Liver (tissue), 9 donors: Measurements from ENCODE around the gene PCBP2. TPM values are rescaled to one million over a fixed set of nuclear protein-coding genes. Genes with fewer than 3 reads are reported as not detected.

Source experiments
- DNase-seq: peaks from one replicate; pipeline ENCODE4 v3.0.0-alpha.2; 2017; ENCODE audit warnings: low spot score
- H3K27ac ChIP-seq, 2 donors: one replicate each; pipeline ENCODE4 v1.7.0; 2013; ENCODE audit warnings: inconsistent platforms in 2 of 2, low read length in 2 of 2, control low read depth in 1 of 2, low read depth in 1 of 2, mild to moderate bottlenecking in 1 of 2
- H3K27me3 ChIP-seq, 4 donors: one replicate each; pipeline versions ENCODE4 v1.6.1 to v1.7.0; 2013; ENCODE audit warnings: low read length in 3 of 4, inconsistent platforms in 1 of 4, mild to moderate bottlenecking in 1 of 4, moderate library complexity in 1 of 4; ENCODE audit not compliant: control insufficient read depth in 4 of 4, insufficient read depth in 4 of 4
- H3K36me3 ChIP-seq, 4 donors: one replicate each; pipeline versions ENCODE4 v1.6.1 to v1.7.0; 2013; ENCODE audit warnings: low read length in 3 of 4, mild to moderate bottlenecking in 3 of 4, low read depth in 1 of 4, moderate library complexity in 1 of 4; ENCODE audit not compliant: control insufficient read depth in 4 of 4, insufficient read depth in 3 of 4
- H3K4me1 ChIP-seq, 4 donors: one replicate each; pipeline versions ENCODE4 v1.6.1 to v1.7.0; 2013; ENCODE audit warnings: low read length in 3 of 4, mild to moderate bottlenecking in 3 of 4, moderate library complexity in 1 of 4; ENCODE audit not compliant: control insufficient read depth in 4 of 4, insufficient read depth in 4 of 4
- H3K4me3 ChIP-seq, 3 donors: one replicate each; pipeline versions ENCODE4 v1.6.1 to v1.7.0; 2013; ENCODE audit warnings: low read length in 3 of 3, control low read depth in 1 of 3, low read depth in 1 of 3, mild to moderate bottlenecking in 1 of 3
- H3K9ac ChIP-seq, 2 donors: one replicate each; pipeline ENCODE4 v1.7.0; 2013; ENCODE audit warnings: low read length in 2 of 2, mild to moderate bottlenecking in 2 of 2, moderate library complexity in 2 of 2, control low read depth in 1 of 2, low read depth in 1 of 2
- H3K9me3 ChIP-seq, 4 donors: one replicate each; pipeline versions ENCODE4 v1.6.1 to v1.7.0; 2013; ENCODE audit warnings: low read length in 3 of 4; ENCODE audit not compliant: control insufficient read depth in 4 of 4
- ATF3 ChIP-seq: IDR thresholded peaks from 2 replicates; pipeline ENCODE4 v1.6.1; 2016; ENCODE audit warnings: antibody characterized with exemption
- CTCF ChIP-seq: fragments of 150-350 bp; IDR thresholded peaks from 2 replicates; pipeline ENCODE4 v1.5.1; 2017; ENCODE audit warnings: improper control_type of control experiment, low read depth, low read length; ENCODE audit not compliant: missing input control
- EGR1 ChIP-seq, 2 donors: IDR thresholded peaks; 2 replicates each; pipeline ENCODE4 v1.6.1; 2016 to 2018; ENCODE audit warnings: antibody characterized with exemption in 2 of 2, low read depth in 2 of 2
- FOXA1 ChIP-seq: IDR thresholded peaks from 2 replicates; pipeline ENCODE4 v1.6.1; 2016; ENCODE audit warnings: antibody characterized with exemption
- FOXA2 ChIP-seq: IDR thresholded peaks from 2 replicates; pipeline ENCODE4 v1.6.1; 2016; ENCODE audit warnings: antibody characterized with exemption
- GABPA ChIP-seq, 2 donors: IDR thresholded peaks in 1 of 2; conservative IDR thresholded peaks in 1 of 2; 2 replicates each; pipeline ENCODE4 v1.6.1; 2016; ENCODE audit warnings: antibody characterized with exemption in 2 of 2, mild to moderate bottlenecking in 1 of 2, moderate library complexity in 1 of 2
- HNF4A ChIP-seq, 2 donors: conservative IDR thresholded peaks; 2 replicates each; pipeline ENCODE4 v1.6.1; 2016; ENCODE audit warnings: antibody characterized with exemption in 2 of 2, mild to moderate bottlenecking in 2 of 2
- HNF4G ChIP-seq: IDR thresholded peaks from 2 replicates; pipeline ENCODE4 v1.6.1; 2016; ENCODE audit warnings: antibody characterized with exemption
- JUND ChIP-seq, 2 donors: IDR thresholded peaks; 2 replicates each; pipeline ENCODE4 v1.6.1; 2016; ENCODE audit warnings: antibody characterized with exemption in 2 of 2
- MAX ChIP-seq: IDR thresholded peaks from 2 replicates; pipeline ENCODE4 v1.6.1; 2016; ENCODE audit warnings: antibody characterized with exemption
- NR2F2 ChIP-seq: IDR thresholded peaks from 2 replicates; pipeline ENCODE4 v1.6.1; 2016; ENCODE audit warnings: antibody characterized with exemption
- RAD21 ChIP-seq, 2 donors: IDR thresholded peaks; 2 replicates each; pipeline ENCODE4 v1.6.1; 2016; ENCODE audit warnings: antibody characterized with exemption in 2 of 2, mild to moderate bottlenecking in 2 of 2
- REST ChIP-seq: IDR thresholded peaks from 2 replicates; pipeline ENCODE4 v1.6.1; 2016; ENCODE audit warnings: antibody characterized with exemption, mild to moderate bottlenecking
- RXRA ChIP-seq, 2 donors: IDR thresholded peaks; 2 replicates each; pipeline ENCODE4 v1.6.1; 2017 to 2018; ENCODE audit warnings: antibody characterized with exemption in 2 of 2, mild to moderate bottlenecking in 1 of 2
- SP1 ChIP-seq: IDR thresholded peaks from 2 replicates; pipeline ENCODE4 v1.6.1; 2018; ENCODE audit warnings: antibody characterized with exemption, mild to moderate bottlenecking
- TAF1 ChIP-seq: conservative IDR thresholded peaks from 2 replicates; pipeline ENCODE4 v1.6.1; 2016; ENCODE audit warnings: antibody characterized with exemption, mild to moderate bottlenecking
- YY1 ChIP-seq: IDR thresholded peaks from 2 replicates; pipeline ENCODE4 v1.6.1; 2016; ENCODE audit warnings: antibody characterized with exemption, mild to moderate bottlenecking
- ZBTB33 ChIP-seq: IDR thresholded peaks from 2 replicates; pipeline ENCODE4 v1.6.1; 2016; ENCODE audit warnings: antibody characterized with exemption
- WGBS: extraction: QIAGEN DNeasy Blood & Tissue Kit; methylation state at CpG from one replicate; pipeline ENCODE4 v1.1.7; 2013; 5-methylcytosine and 5-hydroxymethylcytosine counted together
- polyA plus RNA-seq, 2 donors: library from polyadenylated mRNA; stranded (reverse) in 1 of 2; unstranded in 1 of 2; fragments of 200-250 nt in 1 of 2; fragments of >200 nt in 1 of 2; fragmentation: Nextera tagmentation in 1 of 2; extraction: Ambion mirVana in 1 of 2; gene quantifications; one replicate each; pipeline versions ENCODE4 v1.2.1 to v1.2.3, GENCODE V29; 2013 to 2015
- total RNA-seq, 2 donors: library from RNA; depleted of rRNA; stranded (reverse); fragments of >200 nt; gene quantifications; one replicate each; pipeline ENCODE4 v1.2.3, GENCODE V29; 2014
- donor health status: healthy.
- donor health status: healthy.
- donor health status: healthy.
- donor health status: healthy.
- donor health status: healthy.

Gene PCBP2
- total and polyA plus RNA-seq, 4 donors = 130 to 377 (median 223) TPM

GRCh38 chr12:53454707-53455106, 2.8 kb downstream of the PCBP2 start:
- H3K9me3 ChIP-seq = no peaks in the 10 kb centered on the region
- TF ChIP-seq JUND (IDR thresholded peaks at IDR 0.05) (no peak), ATF3 (no peak), TAF1 (no peak), EGR1 (IDR thresholded peaks at IDR 0.05; ENCODE audit: low read depth in 2 of 2) (no peak), ZBTB33 (no peak), GABPA (IDR thresholded peaks at IDR 0.05 in 1 of 2, conservative IDR thresholded peaks at IDR 0.05 in 1 of 2) (no peak)
- no peak overlapping the region for H3K9ac ChIP-seq
- no peak overlapping the region for H3K27ac ChIP-seq
- H3K36me3 ChIP-seq = peaks cover 22 to 54% (median 51%) of the 10 kb centered on the region in 4 donors
- H3K27me3 ChIP-seq = no peaks in the 10 kb centered on the region
- no peak overlapping the region for H3K4me3 ChIP-seq
- DNase-seq = no peak
- 40% methylated on average over 3 of the region's 3 CpGs for WGBS
- peaks cover 0 to 21% (median 18%) of the 10 kb centered on the region in 4 donors for H3K4me1 ChIP-seq

- Histone ChIP-seq H3K4me1 (peaks cover 0 to 21% (median 20%) of the 10 kb centered on the region in 4 donors), H3K27me3 (no peaks in the 10 kb centered on the region), H3K9ac (no peak overlapping the region), H3K36me3 (peaks cover 28 to 75% (median 72%) of the 10 kb centered on the region in 4 donors), H3K4me3 (no peak overlapping the region), H3K9me3 (no peaks in the 10 kb centered on the region), H3K27ac (no peak overlapping the region)
- no peak for DNase-seq
- WGBS = 77% methylated on average over 6 of the region's 6 CpGs
- TF ChIP-seq RXRA (IDR thresholded peaks at IDR 0.05) (no peak), REST (no peak), MAX (no peak), ZBTB33 (no peak), YY1 (no peak), TAF1 (no peak), EGR1 (IDR thresholded peaks at IDR 0.05; ENCODE audit: low read depth in 2 of 2) (no peak), ATF3 (no peak), HNF4G (no peak), HNF4A (conservative IDR thresholded peaks at IDR 0.05) (no peak), NR2F2 (no peak), JUND (IDR thresholded peaks at IDR 0.05) (no peak), RAD21 (IDR thresholded peaks at IDR 0.05) (no peak), FOXA2 (no peak), CTCF (no peak), FOXA1 (no peak), GABPA (IDR thresholded peaks at IDR 0.05 in 1 of 2, conservative IDR thresholded peaks at IDR 0.05 in 1 of 2) (no peak), SP1 (no peak)
These were observed 4.9 kb downstream of the PCBP2 start for GRCh38 chr12:53456654-53457366.
